Spleen (tissue), 3 donors: ENCODE data around the gene PUM2.

Experiments
- POLR2A ChIP-seq, 3 donors: fragments of 450-650 bp; IDR thresholded peaks; one replicate each; pipeline ENCODE4 v1.5.1; 2017; ENCODE audit warnings: antibody characterized with exemption in 3 of 3, mild to moderate bottlenecking in 1 of 3
- POLR2AphosphoS5 ChIP-seq, 3 donors: sonication (generic); formaldehyde crosslinking; IDR thresholded peaks; one replicate each; pipeline ENCODE4 v1.5.1; 2017; ENCODE audit warnings: antibody characterized with exemption in 3 of 3

GRCh38 chr2:20203521-20204225 lies 147.0 kb downstream of the PUM2 start:
- TF ChIP-seq POLR2A (IDR thresholded peaks at IDR 0.05) (no peak), POLR2AphosphoS5 (IDR thresholded peaks at IDR 0.05) (no peak)
